ENCODE measurements around the gene ACSL1. TPM values are rescaled to one million over a fixed set of nuclear protein-coding genes. Genes with fewer than 3 reads are reported as not detected.
A peak's percentile ranks its signal among the peaks of the same experiment; 100 is the strongest.

Gene ACSL1
- total and polyA plus RNA-seq, 9 of the 15 experiments (the other 6 are each of a cell fraction or from before 2014, with no cell fraction given): 6.7 to 24.1 (median 15.0) TPM

DNA sequence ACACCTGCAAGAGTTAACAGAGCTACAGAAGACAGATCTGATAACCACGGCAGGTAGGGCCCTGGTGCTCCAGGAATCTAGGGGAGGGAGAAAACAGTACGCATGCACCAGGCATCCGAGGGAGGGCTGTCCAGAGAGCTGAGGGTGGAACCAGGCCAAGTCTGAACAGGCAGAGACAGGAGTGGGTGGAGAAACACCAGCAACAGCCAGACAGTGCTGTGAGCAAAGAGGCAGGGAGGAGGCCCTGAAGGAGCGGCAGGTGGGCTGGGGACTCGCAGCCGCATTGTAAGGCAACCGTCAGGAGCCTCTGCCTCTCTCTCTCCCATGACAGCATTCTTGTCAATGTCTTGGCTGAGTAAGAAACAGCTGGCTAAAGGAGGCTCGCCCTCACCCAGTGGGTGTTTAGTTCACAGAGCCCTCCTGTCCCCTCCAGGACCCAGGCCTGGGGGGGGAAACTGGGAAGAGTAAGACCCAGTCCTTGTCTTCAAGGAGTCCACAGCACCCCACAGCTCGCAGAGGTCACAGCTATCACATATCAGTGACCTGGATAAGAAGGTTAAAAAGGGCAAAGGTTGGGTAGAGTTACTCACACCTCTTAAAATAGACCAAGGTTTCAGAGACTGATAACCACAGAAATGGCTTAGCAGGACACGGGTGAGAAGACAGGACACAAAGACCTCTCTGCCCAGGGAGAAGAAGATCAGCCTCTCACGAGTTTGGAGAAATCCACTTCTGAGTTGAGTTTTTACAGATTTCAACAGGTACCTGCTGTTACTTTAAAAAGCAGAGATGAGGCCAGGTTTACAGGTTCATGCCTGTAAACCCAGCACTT, 10.5 kb downstream of the ACSL1 start (continued):
- TF ChIP-seq, protein P1, sequence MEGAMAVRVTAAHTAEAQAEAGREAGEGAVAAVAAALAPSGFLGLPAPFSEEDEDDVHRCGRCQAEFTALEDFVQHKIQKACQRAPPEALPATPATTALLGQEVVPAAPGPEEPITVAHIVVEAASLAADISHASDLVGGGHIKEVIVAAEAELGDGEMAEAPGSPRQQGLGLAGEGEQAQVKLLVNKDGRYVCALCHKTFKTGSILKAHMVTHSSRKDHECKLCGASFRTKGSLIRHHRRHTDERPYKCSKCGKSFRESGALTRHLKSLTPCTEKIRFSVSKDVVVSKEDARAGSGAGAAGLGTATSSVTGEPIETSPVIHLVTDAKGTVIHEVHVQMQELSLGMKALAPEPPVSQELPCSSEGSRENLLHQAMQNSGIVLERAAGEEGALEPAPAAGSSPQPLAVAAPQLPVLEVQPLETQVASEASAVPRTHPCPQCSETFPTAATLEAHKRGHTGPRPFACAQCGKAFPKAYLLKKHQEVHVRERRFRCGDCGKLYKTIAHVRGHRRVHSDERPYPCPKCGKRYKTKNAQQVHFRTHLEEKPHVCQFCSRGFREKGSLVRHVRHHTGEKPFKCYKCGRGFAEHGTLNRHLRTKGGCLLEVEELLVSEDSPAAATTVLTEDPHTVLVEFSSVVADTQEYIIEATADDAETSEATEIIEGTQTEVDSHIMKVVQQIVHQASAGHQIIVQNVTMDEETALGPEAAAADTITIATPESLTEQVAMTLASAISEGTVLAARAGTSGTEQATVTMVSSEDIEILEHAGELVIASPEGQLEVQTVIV (CRISPR knock-in tag; IDR thresholded peaks at IDR 0.05; ENCODE audit: borderline replicate concordance): no peak
- TF ChIP-seq KLF16 (IDR thresholded peaks at IDR 0.05) (no peak), ESRRB (CRISPR knock-in tag; IDR thresholded peaks at IDR 0.05; ENCODE audit: borderline replicate concordance) (no peak), ZC3H8 (IDR thresholded peaks at IDR 0.05) (no peak), ESRRA (IDR thresholded peaks at IDR 0.05; ENCODE audit: borderline replicate concordance, low read depth) (peak; percentile 94), CAMTA2 (CRISPR knock-in tag; conservative IDR thresholded peaks at IDR 0.05) (no peak), IFI16 (CRISPR knock-in tag; IDR thresholded peaks at IDR 0.05) (no peak), NCOA4 (IDR thresholded peaks at IDR 0.05; ENCODE audit: partially characterized antibody) (no peak), HIVEP1 (CRISPR knock-in tag; IDR thresholded peaks at IDR 0.05) (no peak), ZNF239 (CRISPR knock-in tag; IDR thresholded peaks at IDR 0.05) (no peak), MIER1 (IDR thresholded peaks at IDR 0.05; ENCODE audit: low read depth) (no peak), CHD1 (IDR thresholded peaks at IDR 0.05; ENCODE audit: low read length) (no peak), ETV5 (CRISPR knock-in tag; IDR thresholded peaks at IDR 0.05; ENCODE audit: low read depth) (no peak), NFXL1 (CRISPR knock-in tag; IDR thresholded peaks at IDR 0.05) (no peak)
- TF ChIP-seq, protein P2, sequence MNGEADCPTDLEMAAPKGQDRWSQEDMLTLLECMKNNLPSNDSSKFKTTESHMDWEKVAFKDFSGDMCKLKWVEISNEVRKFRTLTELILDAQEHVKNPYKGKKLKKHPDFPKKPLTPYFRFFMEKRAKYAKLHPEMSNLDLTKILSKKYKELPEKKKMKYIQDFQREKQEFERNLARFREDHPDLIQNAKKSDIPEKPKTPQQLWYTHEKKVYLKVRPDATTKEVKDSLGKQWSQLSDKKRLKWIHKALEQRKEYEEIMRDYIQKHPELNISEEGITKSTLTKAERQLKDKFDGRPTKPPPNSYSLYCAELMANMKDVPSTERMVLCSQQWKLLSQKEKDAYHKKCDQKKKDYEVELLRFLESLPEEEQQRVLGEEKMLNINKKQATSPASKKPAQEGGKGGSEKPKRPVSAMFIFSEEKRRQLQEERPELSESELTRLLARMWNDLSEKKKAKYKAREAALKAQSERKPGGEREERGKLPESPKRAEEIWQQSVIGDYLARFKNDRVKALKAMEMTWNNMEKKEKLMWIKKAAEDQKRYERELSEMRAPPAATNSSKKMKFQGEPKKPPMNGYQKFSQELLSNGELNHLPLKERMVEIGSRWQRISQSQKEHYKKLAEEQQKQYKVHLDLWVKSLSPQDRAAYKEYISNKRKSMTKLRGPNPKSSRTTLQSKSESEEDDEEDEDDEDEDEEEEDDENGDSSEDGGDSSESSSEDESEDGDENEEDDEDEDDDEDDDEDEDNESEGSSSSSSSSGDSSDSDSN (IDR thresholded peaks at IDR 0.05; ENCODE audit: borderline replicate concordance in 1 of 2, low read depth in 2 of 2, low read length in 2 of 2): 0 out of 4 replicates have a peak, but pooled peaks of 1 of the 2 experiments have one; percentile 22
- TF ChIP-seq, protein P3, sequence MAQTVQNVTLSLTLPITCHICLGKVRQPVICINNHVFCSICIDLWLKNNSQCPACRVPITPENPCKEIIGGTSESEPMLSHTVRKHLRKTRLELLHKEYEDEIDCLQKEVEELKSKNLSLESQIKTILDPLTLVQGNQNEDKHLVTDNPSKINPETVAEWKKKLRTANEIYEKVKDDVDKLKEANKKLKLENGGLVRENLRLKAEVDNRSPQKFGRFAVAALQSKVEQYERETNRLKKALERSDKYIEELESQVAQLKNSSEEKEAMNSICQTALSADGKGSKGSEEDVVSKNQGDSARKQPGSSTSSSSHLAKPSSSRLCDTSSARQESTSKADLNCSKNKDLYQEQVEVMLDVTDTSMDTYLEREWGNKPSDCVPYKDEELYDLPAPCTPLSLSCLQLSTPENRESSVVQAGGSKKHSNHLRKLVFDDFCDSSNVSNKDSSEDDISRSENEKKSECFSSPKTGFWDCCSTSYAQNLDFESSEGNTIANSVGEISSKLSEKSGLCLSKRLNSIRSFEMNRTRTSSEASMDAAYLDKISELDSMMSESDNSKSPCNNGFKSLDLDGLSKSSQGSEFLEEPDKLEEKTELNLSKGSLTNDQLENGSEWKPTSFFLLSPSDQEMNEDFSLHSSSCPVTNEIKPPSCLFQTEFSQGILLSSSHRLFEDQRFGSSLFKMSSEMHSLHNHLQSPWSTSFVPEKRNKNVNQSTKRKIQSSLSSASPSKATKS (CRISPR knock-in tag; IDR thresholded peaks at IDR 0.05): no peak
- TF ChIP-seq, protein P4, sequence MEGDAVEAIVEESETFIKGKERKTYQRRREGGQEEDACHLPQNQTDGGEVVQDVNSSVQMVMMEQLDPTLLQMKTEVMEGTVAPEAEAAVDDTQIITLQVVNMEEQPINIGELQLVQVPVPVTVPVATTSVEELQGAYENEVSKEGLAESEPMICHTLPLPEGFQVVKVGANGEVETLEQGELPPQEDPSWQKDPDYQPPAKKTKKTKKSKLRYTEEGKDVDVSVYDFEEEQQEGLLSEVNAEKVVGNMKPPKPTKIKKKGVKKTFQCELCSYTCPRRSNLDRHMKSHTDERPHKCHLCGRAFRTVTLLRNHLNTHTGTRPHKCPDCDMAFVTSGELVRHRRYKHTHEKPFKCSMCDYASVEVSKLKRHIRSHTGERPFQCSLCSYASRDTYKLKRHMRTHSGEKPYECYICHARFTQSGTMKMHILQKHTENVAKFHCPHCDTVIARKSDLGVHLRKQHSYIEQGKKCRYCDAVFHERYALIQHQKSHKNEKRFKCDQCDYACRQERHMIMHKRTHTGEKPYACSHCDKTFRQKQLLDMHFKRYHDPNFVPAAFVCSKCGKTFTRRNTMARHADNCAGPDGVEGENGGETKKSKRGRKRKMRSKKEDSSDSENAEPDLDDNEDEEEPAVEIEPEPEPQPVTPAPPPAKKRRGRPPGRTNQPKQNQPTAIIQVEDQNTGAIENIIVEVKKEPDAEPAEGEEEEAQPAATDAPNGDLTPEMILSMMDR (IDR thresholded peaks at IDR 0.05 in 2 of 3, conservative IDR thresholded peaks at IDR 0.05 in 1 of 3; ENCODE audit: insufficient read depth in 2 of 3, low read depth in 1 of 3, low read length in 3 of 3): no peak
- TF ChIP-seq, protein P5, sequence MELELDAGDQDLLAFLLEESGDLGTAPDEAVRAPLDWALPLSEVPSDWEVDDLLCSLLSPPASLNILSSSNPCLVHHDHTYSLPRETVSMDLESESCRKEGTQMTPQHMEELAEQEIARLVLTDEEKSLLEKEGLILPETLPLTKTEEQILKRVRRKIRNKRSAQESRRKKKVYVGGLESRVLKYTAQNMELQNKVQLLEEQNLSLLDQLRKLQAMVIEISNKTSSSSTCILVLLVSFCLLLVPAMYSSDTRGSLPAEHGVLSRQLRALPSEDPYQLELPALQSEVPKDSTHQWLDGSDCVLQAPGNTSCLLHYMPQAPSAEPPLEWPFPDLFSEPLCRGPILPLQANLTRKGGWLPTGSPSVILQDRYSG (tag; conservative IDR thresholded peaks at IDR 0.05; ENCODE audit: low read depth): no peak

Measured in K562 (cell line).